ENCODE measurements around the gene RAB39A.

DNA sequence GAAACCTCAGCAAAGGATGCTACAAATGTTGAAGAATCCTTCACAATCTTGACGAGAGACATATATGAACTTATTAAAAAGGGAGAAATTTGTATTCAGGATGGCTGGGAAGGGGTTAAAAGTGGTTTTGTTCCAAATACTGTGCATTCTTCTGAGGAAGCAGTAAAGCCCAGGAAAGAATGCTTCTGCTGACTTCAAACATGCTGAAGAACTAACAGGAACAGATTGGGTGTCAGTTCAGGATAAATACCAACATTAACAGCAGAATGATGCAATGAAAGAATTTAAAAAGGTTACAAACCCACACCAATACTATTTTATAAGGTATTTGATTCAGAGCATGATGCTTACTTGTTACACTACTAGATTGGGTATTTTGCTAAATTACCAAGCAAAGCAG lies 33.9 kb downstream of the RAB39A start:
- TF ChIP-seq, protein P1, sequence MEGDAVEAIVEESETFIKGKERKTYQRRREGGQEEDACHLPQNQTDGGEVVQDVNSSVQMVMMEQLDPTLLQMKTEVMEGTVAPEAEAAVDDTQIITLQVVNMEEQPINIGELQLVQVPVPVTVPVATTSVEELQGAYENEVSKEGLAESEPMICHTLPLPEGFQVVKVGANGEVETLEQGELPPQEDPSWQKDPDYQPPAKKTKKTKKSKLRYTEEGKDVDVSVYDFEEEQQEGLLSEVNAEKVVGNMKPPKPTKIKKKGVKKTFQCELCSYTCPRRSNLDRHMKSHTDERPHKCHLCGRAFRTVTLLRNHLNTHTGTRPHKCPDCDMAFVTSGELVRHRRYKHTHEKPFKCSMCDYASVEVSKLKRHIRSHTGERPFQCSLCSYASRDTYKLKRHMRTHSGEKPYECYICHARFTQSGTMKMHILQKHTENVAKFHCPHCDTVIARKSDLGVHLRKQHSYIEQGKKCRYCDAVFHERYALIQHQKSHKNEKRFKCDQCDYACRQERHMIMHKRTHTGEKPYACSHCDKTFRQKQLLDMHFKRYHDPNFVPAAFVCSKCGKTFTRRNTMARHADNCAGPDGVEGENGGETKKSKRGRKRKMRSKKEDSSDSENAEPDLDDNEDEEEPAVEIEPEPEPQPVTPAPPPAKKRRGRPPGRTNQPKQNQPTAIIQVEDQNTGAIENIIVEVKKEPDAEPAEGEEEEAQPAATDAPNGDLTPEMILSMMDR (IDR thresholded peaks at IDR 0.05), result no peak
- TF ChIP-seq EP300 (IDR thresholded peaks at IDR 0.05) (no peak), POLR2A (IDR thresholded peaks at IDR 0.05; ENCODE audit: low read depth) (no peak)
